Ectodermal cell (in vitro differentiated cells): ENCODE measurements around the gene PRM1.
"Not testable (repeated sequence)": the region's sequence is repeated elsewhere in the genome, so short reads cannot be mapped to it uniquely, and the experiment has no call there.

Experiments
- H3K27ac ChIP-seq: 2 replicates; pipeline ENCODE4 v1.7.0; 2013; ENCODE audit warnings: mild to moderate bottlenecking, low read depth, low read length; ENCODE audit not compliant: insufficient read depth, poor library complexity, severe bottlenecking
- H3K27me3 ChIP-seq: 2 replicates; pipeline ENCODE4 v1.7.0; 2013; ENCODE audit warnings: mild to moderate bottlenecking, low read length; ENCODE audit not compliant: insufficient read depth, control insufficient read depth, poor library complexity, severe bottlenecking
- H3K36me3 ChIP-seq: one replicate; pipeline ENCODE4 v1.7.0; 2013; ENCODE audit warnings: low read length; ENCODE audit not compliant: control insufficient read depth, insufficient read depth
- H3K4me1 ChIP-seq: one replicate; pipeline ENCODE4 v1.7.0; 2013; ENCODE audit warnings: low read length; ENCODE audit not compliant: control insufficient read depth, insufficient read depth
- H3K4me3 ChIP-seq: 2 replicates; pipeline ENCODE4 v1.7.0; 2013; ENCODE audit warnings: low read depth, low read length, control low read depth; ENCODE audit not compliant: insufficient read depth
- H3K9me3 ChIP-seq: 2 replicates; pipeline ENCODE4 v1.7.0; 2013; ENCODE audit warnings: mild to moderate bottlenecking, low read length, moderate library complexity; ENCODE audit not compliant: control insufficient read depth
- WGBS, 2 experiments: methylation state at CpG; one replicate each; pipeline ENCODE4 v1.1.7; 2013; ENCODE audit warnings: missing lambda C conversion rate in 2 of 2; 5-methylcytosine and 5-hydroxymethylcytosine counted together

The PRM1 gene

DNA sequence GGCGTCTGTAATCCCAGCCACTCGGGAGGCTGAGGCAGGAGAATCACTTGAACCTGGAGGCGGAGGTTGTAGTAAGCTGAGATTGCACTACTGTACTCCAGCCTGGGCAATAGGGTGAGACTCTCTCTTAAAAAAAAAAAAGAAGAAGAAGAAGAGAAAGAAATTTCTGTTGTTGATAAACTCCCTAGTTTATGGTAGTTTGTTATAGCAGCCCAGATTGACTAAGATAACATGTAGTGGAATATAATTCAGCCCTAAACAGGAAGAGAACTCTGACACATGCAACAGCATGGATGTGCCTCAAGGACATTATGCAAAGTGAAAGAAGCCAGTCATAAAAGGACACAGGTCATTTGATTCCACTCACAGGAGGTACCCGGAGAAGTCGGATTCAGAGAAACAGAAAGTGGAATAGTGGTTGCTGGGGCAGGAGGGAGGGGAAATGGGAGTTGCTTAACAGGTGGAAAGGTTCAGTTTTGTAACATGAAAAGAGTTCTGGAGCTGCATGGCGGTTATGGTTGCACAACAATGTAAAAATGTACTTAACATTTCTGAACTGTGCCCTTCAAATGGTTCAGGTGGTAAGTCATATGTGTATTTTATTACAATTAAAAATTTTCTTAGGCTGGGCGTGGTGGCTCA is 26.0 kb upstream of the PRM1 start:
- Histone ChIP-seq H3K9me3 (no peaks in the 10 kb centered on the region), H3K27ac (no peak overlapping the region), H3K4me1 (no peaks in the 10 kb centered on the region), H3K36me3 (no peaks in the 10 kb centered on the region), H3K27me3 (no peaks in the 10 kb centered on the region), H3K4me3 (no peak overlapping the region)
- WGBS, 2 experiments: 93 to 94% methylated on average over 7 of the region's 7 CpGs

DNA sequence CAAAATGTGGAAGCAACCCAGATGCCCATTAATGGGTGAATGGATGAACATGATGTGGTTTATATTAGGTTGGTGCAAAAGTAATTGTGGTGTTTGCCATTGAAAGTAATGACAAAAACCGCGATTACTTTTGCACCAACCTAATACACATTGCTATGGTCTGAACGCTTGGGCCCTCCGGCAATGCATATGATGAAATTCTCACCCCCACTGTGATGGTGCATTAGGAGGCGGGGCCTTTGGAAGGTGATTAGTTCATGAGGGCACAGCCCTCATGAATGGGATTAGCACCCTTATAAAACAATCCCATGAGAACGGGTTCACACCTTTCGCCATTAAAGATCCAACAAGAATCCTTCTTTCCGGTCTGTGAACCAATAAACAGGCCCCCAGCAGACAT is 25.3 kb upstream of the PRM1 start:
- H3K4me3 ChIP-seq: no peak overlapping the region
- no peak overlapping the region for H3K27ac ChIP-seq
- H3K36me3 ChIP-seq: no peaks in the 10 kb centered on the region
- H3K27me3 ChIP-seq: no peaks in the 10 kb centered on the region
- no peaks in the 10 kb centered on the region for H3K4me1 ChIP-seq
- H3K9me3 ChIP-seq: no peaks in the 10 kb centered on the region
- 80 to 85% methylated on average over 8 of the region's 8 CpGs for WGBS, 2 experiments

DNA sequence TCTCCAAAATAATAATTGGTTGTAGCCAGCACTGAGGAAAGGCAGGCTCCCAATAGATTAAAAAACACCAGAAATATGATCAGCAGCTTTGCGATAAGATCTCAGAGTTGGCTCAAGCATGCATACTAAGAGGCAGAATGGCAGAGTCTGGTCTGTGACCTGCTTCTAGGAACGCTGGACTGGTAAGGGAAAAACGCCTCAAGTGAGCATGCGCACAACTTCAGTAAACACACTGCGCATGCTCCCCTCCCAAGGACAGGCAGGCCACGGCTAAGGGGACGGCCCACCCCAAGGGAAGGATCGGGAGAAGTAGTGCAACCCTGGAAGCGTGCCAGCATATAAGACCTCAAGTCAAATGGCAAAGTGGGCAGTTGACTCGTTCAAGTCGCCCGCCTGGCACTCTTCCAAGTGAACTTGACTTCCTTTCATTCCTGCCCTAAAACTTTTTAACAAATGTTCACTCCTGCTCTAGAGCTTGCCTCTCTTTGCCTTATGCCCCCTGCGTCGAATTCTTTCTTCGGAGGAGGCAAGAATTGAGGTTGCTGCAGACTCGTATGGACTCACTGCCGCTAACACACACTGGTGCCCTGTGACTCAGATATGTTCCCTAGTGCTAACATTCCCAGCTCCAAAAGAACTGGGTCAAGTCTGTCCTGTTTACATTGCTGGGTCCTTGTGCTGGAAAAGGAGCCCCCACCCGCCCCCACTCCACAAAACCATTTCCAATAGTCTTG is 22.4 kb upstream of the PRM1 start:
- H3K4me3 ChIP-seq: no peak overlapping the region
- no peaks in the 10 kb centered on the region for H3K27me3 ChIP-seq
- H3K9me3 ChIP-seq: no peaks in the 10 kb centered on the region
- no peaks in the 10 kb centered on the region for H3K36me3 ChIP-seq
- no peaks in the 10 kb centered on the region for H3K4me1 ChIP-seq
- WGBS, 2 experiments: 92 to 93% methylated on average over 18 of the region's 18 CpGs
- H3K27ac ChIP-seq: no peak overlapping the region

DNA sequence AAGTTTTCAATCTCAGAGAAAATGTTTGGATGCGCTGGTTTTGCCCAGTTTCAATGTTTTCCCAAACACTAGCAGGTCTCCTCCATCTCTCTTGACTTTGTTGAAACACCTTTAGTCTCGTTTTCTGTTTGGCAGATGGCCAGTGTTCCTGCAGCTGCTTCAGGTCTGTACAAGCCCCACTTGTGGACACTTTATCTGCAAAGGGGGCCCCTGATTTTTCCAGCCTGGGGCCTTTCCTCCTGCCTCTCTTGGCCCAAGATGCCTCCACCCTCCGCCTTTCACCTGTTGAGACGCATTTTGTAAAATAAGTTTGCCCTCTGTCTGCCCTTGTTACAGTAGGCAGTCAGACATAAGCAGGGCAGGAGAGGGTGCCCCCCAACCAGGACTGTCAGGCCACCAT is 21.8 kb upstream of the PRM1 start:
- H3K36me3 ChIP-seq: no peaks in the 10 kb centered on the region
- no peak overlapping the region for H3K27ac ChIP-seq
- no peaks in the 10 kb centered on the region for H3K27me3 ChIP-seq
- no peaks in the 10 kb centered on the region for H3K9me3 ChIP-seq
- 91 to 93% methylated on average over 4 of the region's 4 CpGs for WGBS, 2 experiments
- no peak overlapping the region for H3K4me3 ChIP-seq
- no peaks in the 10 kb centered on the region for H3K4me1 ChIP-seq

DNA sequence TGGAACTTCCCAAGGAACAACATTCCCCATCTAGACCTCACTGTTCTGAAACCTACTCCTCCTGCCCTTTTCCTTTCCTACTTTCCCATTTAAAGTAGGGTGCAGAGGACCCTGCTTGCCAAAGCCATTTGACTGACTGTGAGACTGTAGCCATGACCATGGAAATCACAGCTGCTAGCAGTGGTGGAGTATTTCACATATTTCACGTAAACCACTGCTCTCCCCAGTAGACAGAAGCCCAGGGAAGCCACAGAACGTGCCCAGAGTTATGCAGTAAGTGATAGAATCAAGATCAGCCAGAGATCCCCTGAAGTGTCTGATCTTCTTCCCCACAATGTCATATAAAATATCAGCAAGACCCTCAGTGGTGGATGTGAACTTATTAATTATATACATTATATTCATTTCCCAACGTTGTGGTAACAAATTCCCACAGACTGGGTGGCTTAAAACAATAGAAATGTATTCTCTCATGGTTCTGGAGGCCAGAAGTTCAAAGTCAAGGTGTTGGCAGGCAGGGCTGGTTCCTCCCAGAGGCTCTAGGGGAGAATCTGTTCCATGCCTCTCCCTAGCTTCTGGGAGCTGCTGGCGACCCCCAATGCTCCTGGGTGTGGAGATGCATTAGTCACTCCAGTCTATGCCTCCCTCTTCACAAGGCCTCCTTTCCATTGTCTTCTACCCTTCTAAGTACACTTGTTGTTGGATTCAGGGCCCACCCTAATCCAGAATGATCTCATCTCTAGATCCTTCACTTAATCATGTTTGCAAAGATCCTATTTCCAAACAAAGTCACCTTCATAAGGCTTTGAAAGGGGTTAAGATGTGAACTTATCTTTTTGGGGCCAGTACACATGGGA is 20.7 kb upstream of the PRM1 start:
- peaks cover 7% of the 10 kb centered on the region for H3K4me1 ChIP-seq
- no peaks in the 10 kb centered on the region for H3K36me3 ChIP-seq
- no peak overlapping the region for H3K27ac ChIP-seq
- no peak overlapping the region for H3K4me3 ChIP-seq
- H3K9me3 ChIP-seq: no peaks in the 10 kb centered on the region
- H3K27me3 ChIP-seq: no peaks in the 10 kb centered on the region
- whole genome bisulfite sequencing, 2 experiments: 83 to 91% methylated on average over 4 of the region's 4 CpGs

DNA sequence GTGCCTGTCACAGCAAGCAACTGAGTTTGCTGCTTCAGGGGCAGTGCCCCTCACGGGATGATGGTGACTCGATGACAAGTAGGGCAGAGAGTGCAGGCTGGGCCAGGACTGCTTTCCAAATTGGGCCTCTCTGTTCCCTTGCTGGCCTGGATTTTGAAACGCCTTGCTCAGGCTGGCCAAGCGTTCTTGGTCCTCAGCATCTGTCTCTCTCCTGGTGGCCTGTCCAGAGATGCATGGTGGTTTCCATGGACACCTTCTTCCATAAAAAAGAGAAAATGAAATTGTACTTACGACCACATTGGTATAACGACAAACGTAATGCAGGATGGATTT is 19.4 kb upstream of the PRM1 start:
- no peaks in the 10 kb centered on the region for H3K36me3 ChIP-seq
- 91 to 96% methylated on average over 7 of the region's 7 CpGs for WGBS, 2 experiments
- no peak overlapping the region for H3K27ac ChIP-seq
- H3K9me3 ChIP-seq: no peaks in the 10 kb centered on the region
- no peaks in the 10 kb centered on the region for H3K27me3 ChIP-seq
- H3K4me3 ChIP-seq: no peak overlapping the region
- H3K4me1 ChIP-seq: peaks cover 7% of the 10 kb centered on the region

DNA sequence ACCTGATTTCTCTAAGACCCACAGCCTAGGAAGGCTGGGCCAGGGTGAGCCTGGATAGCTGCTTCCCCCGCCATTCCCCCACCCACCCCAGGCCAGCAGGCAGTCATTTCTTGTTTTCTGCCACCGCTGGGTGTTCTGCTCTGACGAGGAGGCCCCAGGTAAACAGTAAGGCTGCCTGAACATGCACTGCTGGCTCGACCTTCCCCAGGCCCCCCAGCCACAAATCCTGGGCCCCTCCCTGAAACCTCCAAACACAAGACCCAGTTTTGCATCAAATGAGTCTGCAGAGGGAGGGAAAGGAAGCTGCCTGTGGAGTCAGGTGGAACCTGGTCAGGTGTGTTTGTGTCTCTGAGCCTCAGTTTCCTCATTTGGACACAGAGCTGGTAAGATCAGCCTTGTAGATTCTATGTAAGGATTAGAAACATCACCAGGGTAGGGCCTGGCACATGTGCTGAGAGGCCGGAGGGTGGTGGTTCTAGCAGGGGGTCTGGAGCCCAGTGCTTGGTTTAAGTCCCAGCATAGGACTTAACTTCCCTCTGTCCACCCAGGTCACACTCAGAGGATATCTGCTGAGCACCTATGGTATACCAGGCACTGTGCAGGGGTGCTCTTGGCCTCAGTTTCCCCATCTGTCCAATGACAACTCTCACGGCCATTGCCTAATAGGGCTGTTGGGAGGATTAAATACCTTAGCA is 18.9 kb upstream of the PRM1 start:
- Histone ChIP-seq H3K4me1 (peaks cover 7% of the 10 kb centered on the region), H3K27ac (no peak overlapping the region), H3K4me3 (no peak overlapping the region), H3K9me3 (no peaks in the 10 kb centered on the region), H3K36me3 (no peaks in the 10 kb centered on the region), H3K27me3 (no peaks in the 10 kb centered on the region)
- 81 to 87% methylated on average over 6 of the region's 6 CpGs for WGBS, 2 experiments

DNA sequence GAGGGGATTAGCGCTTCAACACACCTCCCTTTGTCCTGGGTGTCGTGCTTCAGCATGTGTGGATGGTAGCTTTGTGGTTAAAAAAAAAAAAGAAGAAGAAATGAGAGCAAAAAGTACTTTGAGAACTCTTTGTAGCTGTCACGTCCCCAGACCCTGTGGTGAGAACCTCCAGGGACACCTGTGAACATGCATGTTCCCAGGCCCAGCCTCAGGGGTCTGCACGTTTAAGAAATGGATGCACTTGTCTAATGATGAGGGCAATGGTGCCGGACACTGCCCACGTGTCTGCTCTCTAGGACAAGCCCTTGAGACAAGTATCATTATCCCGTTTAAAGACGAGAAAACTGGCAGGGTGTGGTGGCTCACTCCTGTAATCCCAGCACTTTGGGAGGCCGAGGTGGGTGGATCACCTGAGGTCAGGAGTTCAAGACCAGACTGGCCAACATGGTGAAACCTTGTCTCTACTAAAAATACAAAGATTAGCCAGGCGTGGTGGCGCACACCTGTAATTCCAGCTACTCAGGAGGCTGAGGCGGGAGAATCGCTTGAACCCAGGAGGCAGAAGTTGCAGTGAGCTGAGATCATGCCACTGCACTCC is 17.9 kb upstream of the PRM1 start:
- not testable (repeated sequence) for H3K27ac ChIP-seq, H3K4me1 ChIP-seq, H3K9me3 ChIP-seq, H3K36me3 ChIP-seq, H3K4me3 ChIP-seq, H3K27me3 ChIP-seq
- 90 to 93% methylated on average over 13 of the region's 13 CpGs for WGBS, 2 experiments

DNA sequence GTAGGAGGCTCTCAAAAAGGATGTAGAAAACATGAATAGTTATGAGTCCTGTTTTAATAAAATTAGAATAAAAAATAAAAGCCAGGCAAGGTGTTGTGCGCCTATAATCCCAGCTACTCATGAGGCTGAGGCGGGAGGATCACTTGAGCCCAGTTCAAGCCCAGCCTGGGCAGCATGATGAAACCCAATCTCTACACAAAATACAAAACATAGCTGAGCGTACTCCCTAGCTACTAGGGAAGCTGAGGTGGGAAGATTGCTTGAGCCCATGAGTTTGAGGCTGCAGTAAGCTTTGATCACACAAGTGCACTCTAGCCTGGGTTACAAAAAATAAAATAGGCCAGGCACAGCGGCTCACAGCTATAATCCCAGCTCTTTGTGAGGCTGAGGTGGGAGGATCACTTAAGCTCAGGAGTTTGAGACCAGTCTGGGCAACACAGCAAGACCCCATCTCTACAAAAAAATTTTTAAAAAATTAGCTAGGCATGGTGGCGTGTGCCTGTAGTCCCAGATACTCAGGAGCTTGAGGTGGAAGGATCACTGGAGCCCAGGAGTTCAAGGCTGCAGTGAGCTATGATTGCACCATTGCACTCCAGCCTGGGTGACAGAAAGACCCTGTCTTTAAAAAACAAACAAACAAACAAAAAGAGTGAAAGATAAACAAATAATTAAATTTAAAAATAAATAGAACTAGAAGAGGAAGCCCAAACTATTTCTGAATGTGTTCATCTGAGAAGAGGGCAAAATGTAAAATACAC is 17.2 kb upstream of the PRM1 start:
- 91% methylated on average over 5 of the region's 5 CpGs for WGBS, 2 experiments
- Histone ChIP-seq H3K9me3 (no peaks in the 10 kb centered on the region), H3K27me3 (no peaks in the 10 kb centered on the region), H3K4me1 (peaks cover 7% of the 10 kb centered on the region), H3K36me3 (no peaks in the 10 kb centered on the region), H3K4me3 (no peak overlapping the region), H3K27ac (no peak overlapping the region)
